HepG2 (cell line): ENCODE data around the gene ATP5F1E. TPM values are rescaled to one million over a fixed set of nuclear protein-coding genes. Genes with fewer than 3 reads are reported as not detected.
A peak's percentile ranks its signal among the peaks of the same experiment; 100 is the strongest.

Experiments
- BHLHE40 ChIP-seq: IDR thresholded peaks from 2 replicates; pipeline ENCODE4 v1.6.1; 2011; ENCODE audit warnings: low read length, improper control_type of control experiment
- CBFB ChIP-seq: sonication (generic); formaldehyde crosslinking; IDR thresholded peaks from 2 replicates; pipeline ENCODE4 v1.4.0; 2020; ENCODE audit warnings: missing genetic modification reagents
- ELK4 ChIP-seq: sonication (generic); formaldehyde crosslinking; IDR thresholded peaks from 2 replicates; pipeline ENCODE4 v1.9.0; 2021; ENCODE audit warnings: missing genetic modification reagents, borderline replicate concordance
- MED8 ChIP-seq: sonication (generic); formaldehyde crosslinking; IDR thresholded peaks from 2 replicates; pipeline ENCODE4 v1.8.1; 2023; ENCODE audit warnings: mild to moderate bottlenecking, missing genetic modification reagents; ENCODE audit not compliant: insufficient replicate concordance
- SMAD9 ChIP-seq: sonication (generic); formaldehyde crosslinking; IDR thresholded peaks from 2 replicates; pipeline ENCODE4 v1.5.1; 2020; ENCODE audit warnings: mild to moderate bottlenecking, missing genetic modification reagents
- SNAI1 ChIP-seq: sonication (generic); formaldehyde crosslinking; IDR thresholded peaks from 2 replicates; pipeline ENCODE4 v1.5.0; 2020; ENCODE audit warnings: mild to moderate bottlenecking, missing genetic modification reagents, borderline replicate concordance
- SP5 ChIP-seq: IDR thresholded peaks from 2 replicates; pipeline ENCODE4 v1.6.1; 2016; ENCODE audit warnings: low read depth, borderline replicate concordance
- SRF ChIP-seq: IDR thresholded peaks from 2 replicates; pipeline ENCODE4 v1.6.1; 2011; ENCODE audit warnings: mild to moderate bottlenecking, low read depth, low read length, moderate library complexity
- TIGD3 ChIP-seq: sonication (generic); formaldehyde crosslinking; IDR thresholded peaks from 2 replicates; pipeline ENCODE4 v1.5.1; 2020; ENCODE audit warnings: mild to moderate bottlenecking, missing genetic modification reagents, borderline replicate concordance
- ZFP91 ChIP-seq: sonication (generic); formaldehyde crosslinking; IDR thresholded peaks from 2 replicates; pipeline ENCODE4 v1.9.0; 2022; ENCODE audit warnings: missing genetic modification reagents, mild to moderate bottlenecking, borderline replicate concordance
- ZNF160 ChIP-seq: sonication (generic); formaldehyde crosslinking; IDR thresholded peaks from 2 replicates; pipeline ENCODE4 v1.8.0; 2022; ENCODE audit warnings: mild to moderate bottlenecking, inconsistent platforms, missing genetic modification reagents
- ZNF205 ChIP-seq: IDR thresholded peaks from 2 replicates; pipeline ENCODE4 v1.6.1; 2018; ENCODE audit warnings: missing biosample characterization, missing genetic modification reagents
- ZNF446 ChIP-seq: sonication (generic); formaldehyde crosslinking; IDR thresholded peaks from 2 replicates; pipeline ENCODE4 v1.5.0; 2020; ENCODE audit warnings: mild to moderate bottlenecking, missing genetic modification reagents
- polyA plus RNA-seq, 8 experiments: library from polyadenylated mRNA; depleted of rRNA in 3 of 8; stranded (reverse) in 7 of 8; unstranded in 1 of 8; fragments of >200 nt; fragmentation: Illumina TruSeq in 4 of 8; extraction: Trizol in 4 of 8; gene quantifications; 2 replicates each; pipeline versions ENCODE4 v1.2.1 to v1.2.3, GENCODE V29; 2011 to 2016; ENCODE audit warnings: low read depth in 4 of 8, missing spikeins in 1 of 8, mixed read lengths in 1 of 8; ENCODE audit not compliant: insufficient read depth in 1 of 8
- total RNA-seq, 5 experiments: library from RNA; depleted of rRNA; stranded (reverse); fragments of >200 nt; fragmentation: Illumina TruSeq; extraction: Trizol; gene quantifications; 2 replicates each; pipeline ENCODE4 v1.2.3, GENCODE V29; 2016; ENCODE audit warnings: low read depth in 1 of 5
- TF ChIP-seq, protein P1 (sequence below): sonication (generic); formaldehyde crosslinking; IDR thresholded peaks from 2 replicates; pipeline ENCODE4 v1.8.1; 2023; ENCODE audit warnings: mild to moderate bottlenecking, missing genetic modification reagents
- TF ChIP-seq, protein P2 (sequence below): sonication (generic); formaldehyde crosslinking; IDR thresholded peaks from 2 replicates; pipeline ENCODE4 v1.4.0; 2020; ENCODE audit warnings: mild to moderate bottlenecking, missing genetic modification reagents
- TF ChIP-seq, protein P3 (sequence below): sonication (generic); formaldehyde crosslinking; IDR thresholded peaks from 2 replicates; pipeline ENCODE4 v1.4.0; 2020; ENCODE audit warnings: missing genetic modification reagents, mild to moderate bottlenecking, borderline replicate concordance

The ATP5F1E gene
- total and polyA plus RNA-seq, 2 of the 13 experiments (the other 11 are each of a cell fraction or from before 2014, with no cell fraction given) = 121 to 134 TPM

DNA sequence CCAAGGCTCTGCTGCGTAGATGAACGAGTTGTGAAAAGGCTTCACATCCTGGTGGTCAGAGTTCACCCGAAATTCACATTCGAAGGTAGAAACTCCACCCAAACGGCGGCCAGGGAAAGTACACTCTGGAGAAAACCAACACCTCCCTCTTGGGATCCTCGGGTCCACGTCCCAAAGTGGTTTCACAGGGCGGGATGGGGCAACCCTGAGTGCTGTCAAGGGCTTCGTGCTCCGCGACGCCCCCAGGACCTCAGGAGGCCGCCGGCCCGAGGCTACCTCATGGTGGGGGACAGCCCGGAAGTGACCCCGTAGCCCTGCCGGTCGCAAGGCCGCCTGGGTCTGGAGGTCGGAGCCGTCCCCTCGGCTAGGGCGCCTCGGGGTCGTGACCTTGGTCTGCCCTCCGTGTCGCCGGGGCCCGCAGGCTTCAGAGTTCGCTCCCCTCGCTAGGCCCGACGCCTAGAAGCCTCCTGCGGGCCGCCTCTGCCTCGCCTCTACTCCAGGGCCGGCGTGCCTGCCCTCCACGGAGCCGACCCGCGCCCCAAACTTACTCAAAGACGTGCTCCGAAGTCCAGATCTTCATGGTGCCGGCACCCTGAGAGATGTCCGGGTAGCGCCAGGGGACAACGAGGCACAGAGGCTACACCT is 10.1 kb upstream of the ATP5F1E start, which contains the start of gene PRELID3B (continued):
- TF ChIP-seq TIGD3 (CRISPR knock-in tag) (no peak), BHLHE40 (no peak), ZFP91 (CRISPR knock-in tag) (peak; percentile 51; the same call in 1 of the 2 replicates), MED8 (CRISPR knock-in tag) (no peak), ZNF205 (CRISPR knock-in tag) (no peak), SNAI1 (CRISPR knock-in tag) (no peak), SMAD9 (no peak), ELK4 (CRISPR knock-in tag) (no peak), ZNF160 (no peak), CBFB (CRISPR knock-in tag) (no peak), SP5 (CRISPR knock-in tag) (no peak), SRF (no peak), ZNF446 (no peak)
- TF ChIP-seq, protein P1, sequence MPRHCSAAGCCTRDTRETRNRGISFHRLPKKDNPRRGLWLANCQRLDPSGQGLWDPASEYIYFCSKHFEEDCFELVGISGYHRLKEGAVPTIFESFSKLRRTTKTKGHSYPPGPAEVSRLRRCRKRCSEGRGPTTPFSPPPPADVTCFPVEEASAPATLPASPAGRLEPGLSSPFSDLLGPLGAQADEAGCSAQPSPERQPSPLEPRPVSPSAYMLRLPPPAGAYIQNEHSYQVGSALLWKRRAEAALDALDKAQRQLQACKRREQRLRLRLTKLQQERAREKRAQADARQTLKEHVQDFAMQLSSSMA = no peak
- TF ChIP-seq, protein P2, sequence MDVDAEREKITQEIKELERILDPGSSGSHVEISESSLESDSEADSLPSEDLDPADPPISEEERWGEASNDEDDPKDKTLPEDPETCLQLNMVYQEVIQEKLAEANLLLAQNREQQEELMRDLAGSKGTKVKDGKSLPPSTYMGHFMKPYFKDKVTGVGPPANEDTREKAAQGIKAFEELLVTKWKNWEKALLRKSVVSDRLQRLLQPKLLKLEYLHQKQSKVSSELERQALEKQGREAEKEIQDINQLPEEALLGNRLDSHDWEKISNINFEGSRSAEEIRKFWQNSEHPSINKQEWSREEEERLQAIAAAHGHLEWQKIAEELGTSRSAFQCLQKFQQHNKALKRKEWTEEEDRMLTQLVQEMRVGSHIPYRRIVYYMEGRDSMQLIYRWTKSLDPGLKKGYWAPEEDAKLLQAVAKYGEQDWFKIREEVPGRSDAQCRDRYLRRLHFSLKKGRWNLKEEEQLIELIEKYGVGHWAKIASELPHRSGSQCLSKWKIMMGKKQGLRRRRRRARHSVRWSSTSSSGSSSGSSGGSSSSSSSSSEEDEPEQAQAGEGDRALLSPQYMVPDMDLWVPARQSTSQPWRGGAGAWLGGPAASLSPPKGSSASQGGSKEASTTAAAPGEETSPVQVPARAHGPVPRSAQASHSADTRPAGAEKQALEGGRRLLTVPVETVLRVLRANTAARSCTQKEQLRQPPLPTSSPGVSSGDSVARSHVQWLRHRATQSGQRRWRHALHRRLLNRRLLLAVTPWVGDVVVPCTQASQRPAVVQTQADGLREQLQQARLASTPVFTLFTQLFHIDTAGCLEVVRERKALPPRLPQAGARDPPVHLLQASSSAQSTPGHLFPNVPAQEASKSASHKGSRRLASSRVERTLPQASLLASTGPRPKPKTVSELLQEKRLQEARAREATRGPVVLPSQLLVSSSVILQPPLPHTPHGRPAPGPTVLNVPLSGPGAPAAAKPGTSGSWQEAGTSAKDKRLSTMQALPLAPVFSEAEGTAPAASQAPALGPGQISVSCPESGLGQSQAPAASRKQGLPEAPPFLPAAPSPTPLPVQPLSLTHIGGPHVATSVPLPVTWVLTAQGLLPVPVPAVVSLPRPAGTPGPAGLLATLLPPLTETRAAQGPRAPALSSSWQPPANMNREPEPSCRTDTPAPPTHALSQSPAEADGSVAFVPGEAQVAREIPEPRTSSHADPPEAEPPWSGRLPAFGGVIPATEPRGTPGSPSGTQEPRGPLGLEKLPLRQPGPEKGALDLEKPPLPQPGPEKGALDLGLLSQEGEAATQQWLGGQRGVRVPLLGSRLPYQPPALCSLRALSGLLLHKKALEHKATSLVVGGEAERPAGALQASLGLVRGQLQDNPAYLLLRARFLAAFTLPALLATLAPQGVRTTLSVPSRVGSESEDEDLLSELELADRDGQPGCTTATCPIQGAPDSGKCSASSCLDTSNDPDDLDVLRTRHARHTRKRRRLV (CRISPR knock-in tag) = no peak
- TF ChIP-seq, protein P3, sequence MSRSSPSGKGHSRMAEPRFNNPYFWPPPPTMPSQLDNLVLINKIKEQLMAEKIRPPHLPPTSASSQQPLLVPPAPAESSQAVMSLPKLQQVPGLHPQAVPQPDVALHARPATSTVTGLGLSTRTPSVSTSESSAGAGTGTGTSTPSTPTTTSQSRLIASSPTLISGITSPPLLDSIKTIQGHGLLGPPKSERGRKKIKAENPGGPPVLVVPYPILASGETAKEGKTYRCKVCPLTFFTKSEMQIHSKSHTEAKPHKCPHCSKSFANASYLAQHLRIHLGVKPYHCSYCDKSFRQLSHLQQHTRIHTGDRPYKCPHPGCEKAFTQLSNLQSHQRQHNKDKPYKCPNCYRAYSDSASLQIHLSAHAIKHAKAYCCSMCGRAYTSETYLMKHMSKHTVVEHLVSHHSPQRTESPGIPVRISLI (CRISPR knock-in tag) = no peak
